HG03558 (cell line): ENCODE measurements around the gene HPS6.
A peak's percentile ranks its signal among the peaks of the same experiment; 100 is the strongest.
"Not testable (repeated sequence)": the region's sequence is repeated elsewhere in the genome, so short reads cannot be mapped to it uniquely, and the experiment has no call there.

Source experiments
- ATAC-seq: cut with Tn5 transposase; IDR thresholded peaks from one replicate; pipeline ENCODE4 v1.9.1; 2021; ENCODE audit warnings: moderate number of reproducible peaks; ENCODE audit not compliant: unreplicated experiment; ENCODE audit errors: extremely low read depth

The HPS6 gene

DNA sequence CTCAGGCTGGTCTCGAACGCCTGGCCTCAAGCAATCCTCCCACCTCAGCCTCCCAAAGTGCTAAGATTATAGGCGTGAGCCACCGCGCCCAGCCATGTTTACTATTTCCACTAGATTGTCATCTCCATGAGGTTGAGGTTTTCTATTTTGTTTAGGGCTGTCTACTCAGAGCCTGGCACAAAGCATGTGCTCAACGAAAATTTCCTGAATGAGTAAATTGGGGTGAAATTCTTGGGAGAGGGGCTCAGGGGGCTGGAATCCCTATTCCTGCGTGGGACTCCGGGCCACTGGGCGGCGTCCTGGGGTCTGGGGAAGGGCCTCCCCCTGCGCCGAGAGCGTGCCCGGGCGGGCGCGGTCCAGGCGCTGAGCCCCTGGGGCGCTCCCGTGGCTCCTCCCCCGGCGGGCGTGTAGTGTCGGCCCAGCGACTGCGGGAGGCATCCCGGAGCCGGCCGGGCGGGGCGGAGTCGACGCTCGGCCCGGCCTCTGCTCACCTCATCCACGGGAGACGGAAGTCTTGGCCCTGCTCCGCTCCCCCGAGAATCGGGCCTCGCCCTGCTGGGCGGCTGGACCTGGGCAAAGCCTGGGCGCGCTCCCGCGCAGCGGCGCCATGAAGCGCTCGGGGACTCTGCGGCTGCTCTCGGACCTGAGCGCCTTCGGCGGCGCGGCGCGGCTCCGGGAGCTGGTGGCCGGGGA, at the start of gene HPS6:
HPS6 (plus strand) TSS at position 482 of the 693 bp plus-strand sequence; CDS start at position 608, 126 bp downstream.
- ATAC-seq = peak; percentile 81

DNA sequence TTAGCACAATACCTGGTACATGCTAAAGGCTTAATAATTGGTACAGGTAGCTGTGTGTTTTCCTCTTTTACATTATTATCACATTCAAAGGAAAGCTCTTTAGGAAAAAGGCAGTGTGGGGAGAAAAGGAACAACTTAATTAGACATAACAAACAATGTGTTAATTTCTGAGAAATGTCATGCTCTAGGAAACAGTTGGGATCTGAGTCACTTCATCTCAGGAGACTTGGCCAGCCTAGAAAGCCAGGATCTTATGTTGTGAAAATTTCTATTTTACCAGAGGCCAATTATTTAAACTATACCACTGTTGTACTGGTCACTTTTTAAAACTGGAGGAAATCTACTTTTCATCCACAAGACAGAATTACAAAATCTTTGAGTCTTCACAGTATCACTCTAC, 48.7 kb upstream of the HPS6 start:
- ATAC-seq = no peak

DNA sequence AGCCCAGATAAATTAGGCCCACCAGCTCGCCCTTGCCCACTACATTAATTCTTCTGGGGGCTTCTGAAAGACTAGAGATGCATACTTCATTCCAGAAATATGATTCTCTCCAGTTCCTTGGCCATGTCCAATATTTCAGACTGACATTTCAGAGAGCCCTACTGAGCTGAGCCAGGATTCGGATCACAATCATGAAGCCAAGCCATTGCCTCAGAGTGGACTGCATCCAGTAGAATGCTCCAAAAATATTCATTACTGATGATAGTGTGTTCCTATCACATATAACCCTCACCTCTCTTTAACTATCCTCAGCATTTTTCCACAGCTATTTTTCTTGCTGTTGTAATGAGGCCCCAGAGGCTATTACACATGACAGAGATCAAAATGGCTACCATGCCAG, 47.9 kb upstream of the HPS6 start:
- ATAC-seq = no peak

DNA sequence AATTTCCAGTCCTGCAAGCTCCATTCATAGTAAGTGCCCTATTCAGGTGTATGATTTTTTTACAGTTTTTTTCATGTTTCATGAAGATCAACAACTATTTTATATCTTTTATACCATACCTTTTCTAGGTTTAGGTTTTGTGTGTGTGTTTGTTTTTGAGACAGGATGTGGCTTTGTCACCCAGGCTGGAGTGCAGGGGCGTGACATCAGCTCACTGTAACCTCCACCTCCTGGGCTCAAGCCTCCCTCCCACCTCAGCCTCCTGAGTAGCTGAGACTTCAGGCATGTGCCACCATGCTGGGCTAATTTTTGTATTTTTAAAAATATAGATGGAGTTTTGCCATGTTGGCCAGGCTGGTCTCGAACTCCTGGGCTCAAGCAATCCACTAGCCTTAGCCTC, 44.2 kb upstream of the HPS6 start:
- ATAC-seq = no peak

DNA sequence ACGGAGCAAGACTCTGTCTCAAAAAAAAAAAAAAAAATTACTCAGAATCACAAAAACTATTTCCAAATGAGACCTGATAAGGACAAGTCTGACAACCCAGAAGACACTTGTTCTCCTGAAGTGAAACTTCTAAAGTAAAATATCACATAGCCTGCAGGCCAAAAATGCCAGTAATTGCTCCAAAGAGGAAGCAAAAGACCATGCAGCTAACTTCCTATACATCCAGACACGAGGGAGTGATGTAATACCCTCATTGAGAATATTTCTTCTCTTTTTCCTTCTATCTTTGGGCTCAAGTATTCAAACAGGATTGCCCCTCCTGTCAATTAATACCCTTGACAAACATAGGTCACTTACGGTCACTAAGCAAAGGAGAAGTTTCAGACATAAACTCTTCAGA, 40.4 kb upstream of the HPS6 start:
- no peak for ATAC-seq

DNA sequence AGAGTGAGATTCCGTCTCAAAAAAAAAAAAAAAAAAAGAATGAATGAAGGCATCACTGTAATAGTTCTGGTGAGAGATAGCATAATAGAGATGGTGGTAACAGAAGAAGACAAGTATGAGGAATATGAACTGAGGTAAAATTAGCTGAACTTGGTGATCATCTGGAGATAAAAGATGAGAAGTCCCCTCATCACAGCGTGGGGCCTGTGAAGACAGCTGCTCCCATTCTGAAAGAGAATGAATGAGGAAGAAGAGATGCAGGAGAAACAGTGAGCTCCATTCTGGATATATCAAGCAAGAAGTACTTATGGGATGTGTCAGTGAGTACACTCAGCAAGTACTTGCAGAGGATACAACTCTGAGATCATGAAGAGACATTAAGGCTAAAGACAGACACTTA, 37.9 kb upstream of the HPS6 start:
- ATAC-seq = no peak

DNA sequence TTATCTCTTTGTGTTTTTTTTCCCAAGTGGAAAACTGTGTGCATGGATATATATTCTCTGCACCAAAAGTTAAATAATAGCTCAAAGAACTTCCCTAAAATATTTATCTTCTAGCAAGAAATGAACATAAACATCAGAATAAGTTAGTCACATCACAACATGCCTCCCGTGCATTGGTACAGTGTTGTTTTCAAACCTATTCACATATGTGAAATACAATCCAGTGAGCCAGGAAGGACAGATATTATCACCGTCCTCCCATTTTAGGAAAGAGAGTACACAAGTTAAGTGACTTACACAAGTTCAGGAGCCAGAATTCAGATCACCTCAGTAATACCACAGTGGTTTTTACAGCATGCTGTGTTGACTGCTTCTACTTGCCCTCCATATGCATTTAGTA, 31.4 kb upstream of the HPS6 start:
- no peak for ATAC-seq

DNA sequence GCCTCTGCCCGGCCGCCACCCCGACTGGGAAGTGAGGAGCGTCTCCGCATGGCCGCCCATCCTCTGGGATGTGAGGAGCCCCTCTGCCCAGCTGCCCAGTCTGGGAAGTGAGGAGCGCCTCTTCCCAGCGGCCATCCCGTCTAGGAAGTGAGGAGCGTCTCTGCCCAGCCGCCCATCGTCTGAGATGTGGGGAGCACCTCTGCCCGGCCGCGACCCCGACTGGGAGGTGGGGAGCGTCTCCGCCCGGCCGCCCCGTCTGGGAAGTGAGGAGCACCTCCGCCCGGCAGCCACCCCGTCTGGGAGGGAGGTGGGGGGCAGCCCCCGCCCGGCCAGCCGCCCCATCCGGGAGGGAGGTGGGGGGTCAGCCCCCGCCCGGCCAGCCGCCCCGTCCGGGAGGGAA, 29.3 kb upstream of the HPS6 start:
- not testable (repeated sequence) for ATAC-seq

DNA sequence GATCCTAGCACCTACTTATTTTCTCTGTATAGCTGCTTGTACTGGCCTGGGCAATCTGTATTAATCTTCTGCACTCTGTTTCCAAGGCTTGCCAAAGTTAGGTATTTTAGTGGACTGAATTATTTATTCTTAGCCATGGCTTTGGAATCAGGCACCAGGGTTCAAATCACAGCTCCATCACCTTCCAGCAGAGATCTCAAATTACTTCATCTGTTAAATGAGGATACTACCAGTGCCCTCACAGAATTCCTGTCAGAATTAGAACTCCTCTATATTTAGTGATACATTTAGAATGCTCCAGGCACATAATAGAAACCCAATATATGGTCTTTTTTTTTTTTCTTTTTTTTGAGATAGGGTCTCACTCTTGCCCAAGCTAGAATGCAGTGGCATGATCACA, 26.7 kb upstream of the HPS6 start:
- no peak for ATAC-seq

DNA sequence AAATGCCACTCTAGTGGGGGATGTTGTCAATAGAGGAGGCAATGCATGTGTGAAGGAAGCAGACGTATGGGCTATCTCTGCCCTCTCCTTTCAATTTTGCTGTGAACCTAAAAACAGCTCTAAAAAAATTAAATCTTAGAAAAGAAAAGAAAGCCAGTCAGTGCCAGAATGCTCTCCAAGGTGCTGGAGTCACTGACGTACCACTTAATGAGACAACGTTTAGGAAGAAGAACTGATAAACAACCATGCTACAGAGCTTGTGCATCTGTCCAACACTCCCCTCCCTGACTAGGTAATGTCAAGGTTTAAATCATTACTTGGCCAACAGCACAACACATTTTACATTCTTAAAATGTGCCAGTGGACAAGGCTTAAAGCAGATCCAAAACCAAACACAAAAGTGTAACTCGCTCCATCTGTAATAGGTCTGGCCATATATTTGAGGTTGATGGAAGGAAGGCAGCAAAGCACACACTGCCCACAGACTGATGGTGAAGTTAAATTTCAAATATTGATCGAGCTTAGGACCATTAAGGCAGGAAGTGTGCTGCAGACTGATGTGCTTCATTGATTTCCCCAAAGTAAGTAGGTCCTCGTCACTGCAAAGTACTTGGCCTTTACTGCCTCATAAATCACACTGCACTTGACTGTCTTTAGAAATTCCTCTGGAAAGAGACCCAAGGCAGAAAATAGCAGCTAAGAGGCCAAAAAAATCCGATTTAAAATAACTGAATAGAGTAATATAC, 24.7 kb upstream of the HPS6 start:
- ATAC-seq = no peak

DNA sequence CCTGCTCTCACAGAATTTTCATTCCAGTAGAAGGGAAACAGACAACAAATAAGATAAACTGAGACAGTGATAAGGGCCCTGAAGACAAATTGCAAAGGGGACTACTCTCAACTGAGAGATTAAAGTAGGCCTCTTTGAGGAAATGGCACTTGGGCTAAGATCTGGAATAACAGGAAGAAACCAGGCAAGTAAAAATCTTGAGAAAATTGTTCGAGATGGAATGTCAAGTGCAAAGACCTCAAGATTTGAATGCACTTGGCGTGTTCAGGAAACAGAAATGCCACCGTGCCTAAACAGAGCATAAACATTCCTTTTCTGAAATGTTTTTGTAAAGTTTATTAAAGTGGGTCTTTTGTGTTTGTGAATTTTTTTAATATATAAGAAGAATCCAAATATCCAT, 19.9 kb upstream of the HPS6 start:
- ATAC-seq = no peak

DNA sequence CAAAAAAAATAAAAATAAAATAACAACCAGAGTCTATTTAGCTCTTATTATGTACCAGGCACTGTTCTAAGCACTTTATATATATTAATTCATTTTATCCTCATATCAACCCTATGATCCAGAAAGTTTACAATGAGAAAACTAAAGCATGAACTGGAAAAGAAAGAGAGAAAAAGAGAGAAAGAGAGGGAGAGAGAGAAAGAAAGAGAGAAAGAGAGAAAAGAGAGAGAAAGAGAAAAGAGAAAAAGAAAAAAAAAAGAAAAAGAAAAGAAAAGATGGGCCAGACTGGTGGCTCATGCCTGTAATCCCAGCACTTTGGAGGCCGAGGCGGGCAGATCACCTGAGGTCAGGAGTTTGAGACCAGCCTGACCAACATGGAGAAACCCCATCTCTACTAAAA, 19.1 kb upstream of the HPS6 start:
- no peak for ATAC-seq

DNA sequence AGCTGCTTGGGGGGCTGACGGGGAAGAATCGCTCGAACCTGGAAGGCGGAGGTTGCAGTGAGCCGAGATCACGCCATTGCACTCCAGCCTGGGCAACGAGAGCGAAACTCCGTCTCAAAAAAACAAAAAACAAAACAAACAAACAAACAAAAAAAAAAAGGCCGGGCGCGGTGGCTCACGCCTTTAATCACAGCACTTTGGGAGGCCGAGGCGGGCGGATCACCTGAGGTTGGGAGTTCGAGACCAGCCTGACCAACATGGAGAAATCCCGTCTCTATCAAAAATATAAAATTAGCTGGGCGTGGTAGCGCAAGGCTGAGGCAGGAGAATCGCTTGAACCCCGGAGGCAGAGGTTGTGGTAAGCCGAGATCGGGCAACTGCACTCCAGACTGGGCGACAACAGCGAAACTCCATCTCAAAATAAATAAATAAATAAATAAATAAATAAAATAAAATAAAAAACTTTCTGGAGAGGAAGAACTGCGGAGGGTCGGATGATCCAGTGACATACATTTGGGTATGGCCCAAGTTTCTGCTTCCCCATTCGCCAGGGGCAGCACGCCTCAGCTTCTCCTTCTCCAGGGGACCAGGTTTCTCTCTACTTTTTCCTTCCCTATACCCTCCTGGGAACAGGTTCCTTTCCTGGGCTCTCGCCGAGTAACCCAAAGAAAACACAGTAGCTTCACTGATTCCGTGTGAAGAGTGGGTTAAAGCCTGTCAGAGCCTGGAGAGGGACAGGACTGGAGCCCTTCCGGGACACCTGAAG, 10.1 kb upstream of the HPS6 start:
- not testable (repeated sequence) for ATAC-seq

DNA sequence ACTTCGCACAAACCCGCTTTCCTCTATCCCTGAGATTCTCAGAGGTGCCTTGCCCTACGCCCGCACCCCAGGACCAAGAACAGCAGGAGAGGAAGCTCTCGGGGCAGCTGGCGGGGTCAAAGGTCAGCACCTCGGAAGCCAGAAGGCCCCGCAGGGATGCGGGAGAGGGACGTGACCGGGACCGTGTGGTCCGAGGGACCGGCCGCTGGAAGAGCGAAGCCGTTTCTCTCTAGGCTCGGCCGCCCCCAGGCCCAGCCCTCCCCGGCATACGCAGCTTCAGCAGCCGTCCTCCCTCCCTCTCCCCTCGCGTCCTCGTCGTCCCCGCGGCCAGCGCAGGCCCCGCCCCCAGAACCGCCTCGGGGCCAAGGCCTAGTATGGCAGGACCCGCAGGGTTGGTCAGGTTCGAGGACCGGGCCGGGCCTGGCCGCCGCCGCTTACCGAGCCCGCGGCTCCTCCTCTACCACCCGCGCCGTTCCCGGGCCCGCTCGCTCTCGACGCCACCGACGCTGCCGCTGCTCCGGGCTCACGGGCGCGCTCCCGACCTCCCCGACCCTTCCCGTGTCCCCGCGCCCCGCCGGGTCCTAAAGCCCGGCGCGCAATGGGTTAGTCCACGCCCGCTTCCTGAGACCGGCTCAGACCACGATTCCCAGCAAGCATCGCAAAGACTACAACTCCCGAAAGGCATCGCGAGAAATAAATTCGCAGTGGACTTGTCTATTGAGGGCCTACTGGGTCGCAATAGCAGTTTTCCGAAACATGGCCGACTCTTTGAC, 9.3 kb upstream of the HPS6 start, which contains the start of gene ARMH3:
ARMH3 (minus strand) TSS at position 527 of the 773 bp plus-strand sequence. CDS start 16,059 bp downstream, outside the sequence.
- peak; percentile 76 for ATAC-seq

DNA sequence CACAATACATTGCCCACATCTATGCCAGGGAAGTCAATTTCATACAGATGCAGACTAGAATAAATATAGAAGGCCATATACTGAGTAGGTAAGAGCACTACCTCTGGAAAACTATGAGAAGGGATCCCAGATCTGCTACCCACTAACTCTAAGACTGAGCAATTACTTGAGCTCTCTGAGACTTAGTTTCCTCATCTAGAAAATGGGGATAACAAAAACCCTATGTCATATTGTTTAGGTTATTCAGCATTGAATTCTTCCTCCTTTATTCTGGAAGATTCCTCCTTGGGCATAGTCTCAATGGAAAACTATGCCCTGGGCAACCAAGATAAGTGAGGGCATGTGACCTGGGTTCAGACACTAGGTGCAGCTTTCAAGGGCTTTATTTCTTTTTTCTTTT, 5.2 kb upstream of the HPS6 start:
- no peak for ATAC-seq

DNA sequence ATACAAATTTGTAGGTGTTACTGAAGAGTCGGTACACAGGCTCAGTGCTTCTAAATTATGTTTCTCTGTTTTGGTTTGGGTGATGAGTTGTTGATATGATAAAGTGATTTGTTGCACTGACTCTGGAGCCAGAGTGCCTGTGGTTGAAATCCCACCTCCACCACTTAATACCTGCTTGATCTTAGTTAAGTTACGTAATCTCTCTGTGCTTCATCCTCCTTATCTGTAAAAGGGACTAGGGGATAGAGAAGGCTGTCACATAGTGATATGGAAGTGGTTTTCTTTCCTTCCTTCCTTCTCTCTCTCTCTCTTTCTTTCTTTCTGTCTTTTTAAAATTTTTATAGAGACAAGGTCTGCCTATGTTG, 664 bp upstream of the HPS6 start:
- ATAC-seq = no peak

DNA sequence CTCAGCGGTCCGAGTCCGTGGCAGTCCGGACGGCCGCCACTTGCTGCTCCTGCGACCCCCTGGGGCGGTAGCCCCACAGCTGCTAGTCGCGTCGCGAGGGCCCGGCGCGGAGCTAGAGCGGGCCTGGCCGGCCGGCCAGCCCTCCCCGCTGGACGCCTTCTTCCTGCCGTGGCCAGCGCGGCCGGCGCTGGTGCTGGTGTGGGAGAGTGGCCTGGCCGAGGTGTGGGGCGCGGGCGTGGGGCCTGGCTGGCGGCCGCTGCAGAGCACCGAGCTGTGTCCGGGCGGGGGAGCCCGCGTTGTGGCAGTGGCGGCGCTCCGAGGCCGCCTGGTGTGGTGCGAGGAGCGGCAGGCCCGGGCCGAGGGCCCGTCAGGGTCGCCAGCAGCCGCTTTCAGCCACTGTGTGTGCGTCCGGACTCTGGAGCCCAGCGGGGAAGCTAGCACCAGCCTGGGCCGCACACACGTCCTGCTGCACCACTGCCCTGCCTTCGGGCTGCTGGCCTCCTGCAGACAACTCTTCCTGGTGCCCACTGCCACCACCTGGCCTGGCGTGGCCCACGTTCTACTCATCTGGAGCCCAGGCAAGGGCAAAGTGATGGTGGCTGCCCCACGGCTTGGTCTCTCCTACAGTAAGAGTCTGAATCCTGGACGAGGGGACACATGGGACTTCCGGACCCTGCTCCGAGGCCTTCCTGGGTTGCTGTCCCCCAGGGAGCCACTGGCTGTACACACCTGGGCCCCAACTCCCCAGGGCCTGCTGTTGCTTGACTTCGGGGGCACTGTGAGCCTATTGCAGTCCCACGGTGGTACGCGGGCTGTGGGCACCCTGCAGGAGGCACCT, 631 bp downstream of the HPS6 start:
- ATAC-seq = no peak

DNA sequence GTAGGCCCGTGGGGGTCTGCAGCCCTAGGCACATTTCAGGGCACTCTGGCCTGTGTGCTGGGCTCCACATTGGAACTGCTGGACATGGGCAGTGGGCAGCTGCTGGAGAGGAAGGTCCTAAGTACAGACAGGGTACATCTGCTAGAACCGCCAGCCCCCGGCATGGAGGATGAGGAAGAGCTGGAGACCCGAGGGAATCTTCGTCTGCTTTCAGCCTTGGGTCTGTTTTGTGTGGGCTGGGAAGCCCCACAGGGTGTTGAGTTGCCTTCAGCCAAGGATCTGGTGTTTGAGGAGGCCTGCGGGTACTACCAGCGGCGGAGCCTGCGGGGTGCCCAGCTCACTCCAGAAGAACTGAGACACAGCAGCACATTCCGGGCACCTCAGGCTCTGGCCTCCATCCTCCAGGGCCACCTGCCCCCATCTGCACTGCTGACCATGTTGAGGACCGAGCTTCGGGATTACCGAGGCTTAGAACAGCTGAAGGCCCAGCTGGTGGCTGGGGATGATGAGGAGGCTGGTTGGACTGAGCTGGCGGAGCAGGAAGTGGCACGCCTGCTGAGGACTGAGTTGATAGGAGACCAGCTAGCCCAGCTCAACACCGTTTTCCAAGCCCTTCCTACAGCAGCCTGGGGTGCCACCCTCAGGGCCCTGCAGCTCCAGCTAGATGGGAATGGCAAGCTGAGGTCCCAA, 1.4 kb downstream of the HPS6 start:
- ATAC-seq = no peak
